NCI-H1105 (cell line): ENCODE measurements around the gene ST6GALNAC5.
A peak's percentile ranks its signal among the peaks of the same experiment; 100 is the strongest.
"Not testable (repeated sequence)": the region's sequence is repeated elsewhere in the genome, so short reads cannot be mapped to it uniquely, and the experiment has no call there.

Source experiments
- DNase-seq: peaks from one replicate; lab custom pipeline; 2025; lab: John Stamatoyannopoulos, UW

ST6GALNAC5 gene

GRCh38 chr1:76867342-76868130 is at the start of gene ST6GALNAC5:
ST6GALNAC5 (plus strand) TSS chr1:76867480.
- DNase-seq: peak; percentile 7

- DNase-seq: no peak
These were observed 47.3 kb upstream of the ST6GALNAC5 start for GRCh38 chr1:76820028-76820427.

GRCh38 chr1:76822961-76823360 is 44.3 kb upstream of the ST6GALNAC5 start:
- not testable (repeated sequence) for DNase-seq

GRCh38 chr1:76824106-76824505 is 43.2 kb upstream of the ST6GALNAC5 start:
- no peak for DNase-seq

GRCh38 chr1:76826072-76826845 is 41.0 kb upstream of the ST6GALNAC5 start:
- no peak for DNase-seq

GRCh38 chr1:76827066-76827465 is 40.2 kb upstream of the ST6GALNAC5 start:
- no peak for DNase-seq

- DNase-seq: no peak
These were observed 36.9 kb upstream of the ST6GALNAC5 start for GRCh38 chr1:76830373-76830772.

- DNase-seq: no peak
These were observed 34.8 kb upstream of the ST6GALNAC5 start for GRCh38 chr1:76832521-76832920.

- DNase-seq: no peak
These were observed 34.1 kb upstream of the ST6GALNAC5 start for GRCh38 chr1:76833151-76833550.

GRCh38 chr1:76833856-76834255 is 33.4 kb upstream of the ST6GALNAC5 start:
- no peak for DNase-seq

- DNase-seq: no peak
These were observed 32.1 kb upstream of the ST6GALNAC5 start for GRCh38 chr1:76835203-76835602.

GRCh38 chr1:76840278-76840677 is 27.0 kb upstream of the ST6GALNAC5 start:
- DNase-seq: no peak

- no peak for DNase-seq
These were observed 25.8 kb upstream of the ST6GALNAC5 start for GRCh38 chr1:76841460-76841859.

- no peak for DNase-seq
These were observed 23.3 kb upstream of the ST6GALNAC5 start for GRCh38 chr1:76843821-76844464.

GRCh38 chr1:76854255-76854654 is 13.0 kb upstream of the ST6GALNAC5 start:
- no peak for DNase-seq

GRCh38 chr1:76856104-76856503 is 11.2 kb upstream of the ST6GALNAC5 start:
- no peak for DNase-seq

GRCh38 chr1:76857138-76857537 is 10.1 kb upstream of the ST6GALNAC5 start:
- no peak for DNase-seq

GRCh38 chr1:76857973-76858372 is 9.3 kb upstream of the ST6GALNAC5 start:
- peak; percentile 20 for DNase-seq

GRCh38 chr1:76861149-76861548 is 6.1 kb upstream of the ST6GALNAC5 start:
- DNase-seq: no peak

GRCh38 chr1:76862447-76862846 is 4.8 kb upstream of the ST6GALNAC5 start:
- no peak for DNase-seq

- DNase-seq: no peak
These were observed 2.9 kb upstream of the ST6GALNAC5 start for GRCh38 chr1:76864383-76864782.

GRCh38 chr1:76865696-76866286 is 1.5 kb upstream of the ST6GALNAC5 start:
- no peak for DNase-seq
